HG03103 (cell line): Measurements from ENCODE around the gene RPS17.
"Not testable (repeated sequence)": the region's sequence is repeated elsewhere in the genome, so short reads cannot be mapped to it uniquely, and the experiment has no call there.

ENCODE experiments used
- ATAC-seq: cut with Tn5 transposase; IDR thresholded peaks from one replicate; pipeline ENCODE4 v1.9.1; 2021; ENCODE audit warnings: low read depth; ENCODE audit not compliant: unreplicated experiment

RPS17 gene

DNA sequence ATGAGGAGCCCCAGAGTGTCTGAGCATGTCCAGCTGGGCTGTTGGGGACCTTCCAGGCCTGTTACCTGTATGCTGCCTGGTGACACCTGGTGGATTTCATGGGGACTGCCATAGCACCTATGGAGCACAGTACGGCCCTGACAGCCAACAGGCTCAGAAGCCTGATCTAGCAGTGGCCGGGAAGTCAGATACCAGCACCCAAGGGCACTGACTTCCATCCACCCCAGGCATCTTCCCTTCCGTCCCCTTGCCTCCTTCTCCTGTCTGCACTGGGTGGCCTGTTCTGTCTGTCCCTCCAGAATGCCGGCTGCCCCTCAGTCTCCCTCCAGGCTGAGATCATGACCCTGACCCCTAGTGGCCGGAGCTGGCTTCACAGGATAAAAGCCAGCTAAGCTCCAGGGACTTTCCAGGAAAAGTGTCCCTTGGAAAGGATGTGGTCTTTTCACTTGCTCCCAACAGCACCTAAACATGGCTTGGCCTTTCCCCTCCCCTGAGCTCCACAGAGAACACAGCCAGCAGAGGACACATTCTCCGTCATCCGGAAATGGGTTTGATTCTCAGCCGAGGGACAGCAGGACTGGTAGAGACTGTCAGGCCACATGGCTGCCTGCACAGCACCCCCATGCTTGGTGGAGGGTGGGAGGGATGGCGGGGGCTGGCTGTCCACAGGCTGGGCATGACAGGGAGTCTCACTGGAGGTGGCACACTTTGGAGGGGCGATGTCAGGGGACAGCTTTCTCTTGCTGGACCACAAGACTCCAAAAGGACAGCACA, 9.5 kb downstream of the RPS17 start:
- ATAC-seq, result peak; percentile 62

DNA sequence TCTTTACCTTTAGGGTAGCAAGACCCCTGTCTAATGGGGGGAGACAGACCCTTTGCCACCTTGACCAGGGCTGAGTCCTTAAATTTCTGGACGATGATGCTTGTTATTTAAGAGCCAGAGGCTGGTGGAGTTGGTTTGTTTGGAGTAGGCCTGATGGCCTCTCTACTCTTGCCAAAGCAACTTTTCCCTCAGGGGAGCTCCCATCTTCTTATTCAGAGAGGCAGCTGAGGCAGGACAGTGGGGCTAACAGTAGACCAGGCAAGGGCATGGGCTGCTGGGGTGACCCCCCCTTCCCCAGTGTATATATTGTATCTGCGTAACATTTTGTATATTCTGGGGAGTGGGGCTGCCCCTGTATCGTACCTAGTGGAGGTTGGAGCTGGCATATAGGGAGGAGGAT, 10.3 kb downstream of the RPS17 start:
- no peak for ATAC-seq

DNA sequence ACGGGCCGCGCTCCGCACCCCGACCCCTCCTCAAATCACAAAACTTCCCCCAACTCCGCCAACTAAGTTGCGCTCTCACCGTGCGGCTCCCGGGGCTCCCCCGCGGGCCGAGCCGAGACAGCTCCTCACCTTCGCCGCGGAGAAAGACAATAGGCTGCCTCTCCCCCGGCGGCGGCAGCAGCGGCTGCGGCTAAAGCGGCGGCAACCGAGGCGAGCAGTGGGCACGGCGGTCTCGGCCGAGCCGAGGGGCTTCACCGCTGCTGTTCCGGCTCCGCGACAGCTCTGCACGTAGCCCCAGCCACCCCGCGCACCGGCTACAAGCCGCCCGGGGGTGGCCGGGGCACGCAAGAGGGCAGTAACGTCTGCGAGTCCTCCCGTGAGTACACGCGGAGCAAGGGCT, 26.7 kb downstream of the RPS17 start:
- ATAC-seq, result not testable (repeated sequence)

DNA sequence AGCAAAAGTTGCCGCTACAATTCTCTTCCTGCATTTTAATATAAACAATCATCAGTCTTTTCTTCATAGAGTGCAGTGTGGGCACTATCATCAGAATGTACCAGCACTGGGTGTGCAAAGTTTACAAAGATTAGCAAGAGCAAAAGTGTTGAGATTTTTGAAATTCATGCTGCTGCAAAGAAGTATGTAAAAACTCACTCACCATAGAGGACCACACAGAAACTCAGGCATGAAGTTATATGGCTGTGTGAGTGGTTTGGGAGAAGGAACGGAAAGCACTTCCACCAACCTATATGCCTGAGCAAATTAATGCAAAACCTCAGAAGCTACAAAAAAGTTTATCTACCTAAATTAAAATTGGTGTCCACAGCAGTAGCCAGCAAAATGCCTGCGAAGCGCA, 32.6 kb downstream of the RPS17 start:
- ATAC-seq, result not testable (repeated sequence)

DNA sequence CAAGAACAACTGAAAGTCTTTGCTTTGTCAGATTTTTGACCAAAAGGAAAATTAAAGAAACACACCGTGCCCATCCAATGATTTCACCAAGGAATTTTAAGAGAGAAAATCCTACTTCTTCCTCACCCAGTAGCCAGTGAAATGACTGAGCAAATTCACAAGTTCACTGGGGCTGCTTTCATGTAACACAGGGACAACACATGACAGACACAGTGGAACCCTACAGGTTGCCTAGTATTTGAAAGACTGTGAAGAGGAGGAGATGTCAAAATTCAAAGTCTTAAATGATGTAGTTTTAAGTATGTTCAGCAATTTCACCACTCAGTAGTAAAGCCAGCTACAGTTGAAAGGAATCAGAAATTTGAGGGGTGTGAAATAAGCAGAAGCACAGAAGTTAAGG, 33.2 kb downstream of the RPS17 start:
- not testable (repeated sequence) for ATAC-seq

DNA sequence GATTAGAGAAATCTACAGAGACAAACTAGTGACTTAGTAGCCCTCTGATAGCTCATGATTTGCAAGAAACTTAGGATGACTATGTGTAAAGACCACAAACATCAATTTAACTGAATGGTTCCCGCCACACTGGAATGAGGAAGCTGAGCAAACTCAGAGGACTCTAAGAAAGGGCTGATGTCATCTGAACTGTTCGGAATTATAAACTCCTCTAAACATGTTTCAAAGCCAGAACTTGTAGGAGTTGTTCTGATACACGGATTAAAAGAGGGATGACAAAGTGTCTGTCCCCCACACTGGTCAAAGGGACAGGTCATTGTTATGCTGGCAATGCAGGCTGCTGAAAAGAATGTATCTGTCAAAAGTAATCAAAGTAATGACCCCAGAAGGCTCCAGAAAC, 34.4 kb downstream of the RPS17 start:
- not testable (repeated sequence) for ATAC-seq

DNA sequence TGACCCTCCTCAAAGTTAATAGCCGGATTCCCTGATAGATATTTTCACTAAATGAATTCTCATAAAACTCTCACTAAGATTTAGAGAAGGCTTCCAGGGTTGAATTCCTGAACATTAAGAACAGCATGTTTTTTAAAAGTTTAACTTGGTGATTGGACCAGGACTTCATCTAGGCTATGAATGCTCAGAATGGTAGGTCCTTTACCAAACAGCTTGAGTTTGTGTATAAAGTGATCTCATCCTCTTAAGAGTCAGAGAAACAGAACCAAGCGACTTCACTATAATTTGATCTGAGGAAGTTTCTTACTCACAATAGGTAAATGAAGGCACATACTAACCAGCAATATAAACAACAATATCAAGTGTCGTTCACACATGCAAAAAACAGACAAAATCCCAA, 36.2 kb downstream of the RPS17 start:
- ATAC-seq, result not testable (repeated sequence)

DNA sequence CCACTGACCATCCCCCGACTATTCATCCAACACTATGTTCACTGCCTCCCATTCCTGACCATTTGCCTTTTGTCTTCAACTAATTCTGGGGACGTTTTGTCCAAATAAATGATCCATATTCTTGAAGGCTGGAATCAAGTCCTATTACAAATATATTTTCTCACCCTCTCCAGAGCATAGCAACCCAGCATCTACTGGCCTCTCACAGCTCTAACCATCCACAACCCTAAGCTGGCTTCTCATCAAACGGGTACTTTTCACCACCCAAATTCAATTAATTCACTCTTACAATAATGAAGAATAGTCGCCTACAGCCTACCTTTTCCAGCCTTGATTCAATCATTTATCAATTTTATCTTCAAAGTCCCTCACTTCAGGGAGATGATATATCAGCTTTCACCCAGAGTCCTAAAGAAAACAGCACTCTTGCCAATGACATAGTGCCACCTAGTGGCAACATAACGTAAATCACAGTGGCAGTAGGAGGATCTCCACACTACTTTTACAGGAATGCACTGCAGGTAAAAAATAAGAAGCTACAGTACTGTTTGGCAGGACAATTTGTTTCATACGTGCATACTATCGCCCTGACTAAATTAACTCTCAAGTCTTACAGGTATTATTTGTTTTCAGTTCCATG, 37.4 kb downstream of the RPS17 start:
- ATAC-seq, result not testable (repeated sequence)

DNA sequence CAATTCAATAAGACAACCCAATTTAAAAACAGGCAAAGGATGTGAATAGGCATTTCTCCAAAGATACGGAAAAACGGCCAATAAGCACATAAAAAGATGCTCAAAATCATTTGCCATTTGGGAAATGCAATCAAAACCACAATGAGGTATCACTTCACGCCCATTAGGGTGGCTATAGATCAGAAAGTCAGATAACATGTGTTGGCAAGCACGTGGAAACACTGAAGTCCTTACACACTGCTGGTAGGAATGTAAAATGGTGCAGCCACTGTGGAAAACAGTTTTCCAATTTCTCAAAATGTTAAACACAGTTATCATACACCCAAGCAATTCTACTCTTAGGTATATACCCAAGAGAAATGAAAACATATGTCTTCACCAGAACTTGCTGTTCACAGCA, 39.5 kb downstream of the RPS17 start:
- not testable (repeated sequence) for ATAC-seq

DNA sequence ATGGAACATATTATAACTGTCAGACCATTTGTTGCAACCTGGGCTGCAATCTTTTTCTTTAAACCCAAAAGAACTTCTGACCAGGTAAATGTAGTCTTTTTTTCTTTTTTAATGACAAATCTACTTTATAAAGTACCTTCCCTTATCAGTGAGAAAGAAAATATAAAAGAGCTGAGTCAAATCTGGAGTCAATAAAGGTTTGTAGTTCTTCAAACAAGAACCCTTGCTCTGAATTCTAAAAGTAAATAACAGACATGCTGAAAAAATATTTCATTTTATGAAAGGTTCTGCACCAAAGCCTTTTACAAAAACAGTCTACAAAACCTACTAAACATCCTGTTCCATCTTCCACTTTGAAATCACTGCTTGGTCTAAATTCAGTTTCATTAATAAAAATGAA, 42.3 kb downstream of the RPS17 start:
- not testable (repeated sequence) for ATAC-seq

DNA sequence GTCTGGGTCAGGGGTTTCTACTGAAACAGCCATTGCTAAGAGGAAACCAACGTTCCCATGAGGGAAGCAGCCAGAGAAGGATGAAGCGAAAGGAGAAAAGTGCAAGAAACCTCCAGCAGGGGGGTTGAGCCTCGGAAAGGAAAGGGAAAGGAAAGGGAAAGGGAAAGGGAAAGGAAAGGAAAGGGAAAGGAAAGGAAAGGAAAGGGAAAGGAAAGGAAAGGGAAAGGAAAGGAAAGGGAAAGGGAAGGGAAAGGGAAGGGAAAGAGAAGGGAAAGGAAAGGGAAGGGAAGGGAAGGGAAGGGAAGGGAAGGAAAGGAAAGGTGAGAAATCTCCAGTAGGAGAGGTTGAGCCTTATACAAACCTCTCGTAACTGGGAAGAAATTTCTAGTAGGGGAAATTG, 52.0 kb downstream of the RPS17 start:
- not testable (repeated sequence) for ATAC-seq

DNA sequence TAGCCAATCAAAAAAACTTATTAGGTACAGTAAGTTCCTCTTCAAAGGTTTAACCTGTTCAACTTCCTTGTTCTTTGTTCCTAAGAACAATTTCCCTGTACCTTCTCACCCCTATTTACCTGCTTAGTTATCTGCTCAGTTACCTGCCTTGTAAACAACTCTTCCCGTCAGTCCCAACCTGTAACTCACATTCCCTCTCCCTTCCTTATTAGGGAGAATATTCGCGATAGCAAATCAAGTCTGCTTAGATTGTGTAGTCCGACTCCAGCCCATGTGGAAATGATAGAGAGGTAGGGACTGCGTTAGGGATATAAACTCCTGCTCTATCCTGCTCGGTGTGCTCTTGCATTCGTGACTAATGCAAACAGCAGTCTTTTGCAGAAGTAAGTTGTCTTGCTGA, 53.2 kb downstream of the RPS17 start:
- not testable (repeated sequence) for ATAC-seq
